GM18508 (cell line): ENCODE measurements around the gene GGCX.
"Not testable (repeated sequence)": the region's sequence is repeated elsewhere in the genome, so short reads cannot be mapped to it uniquely, and the experiment has no call there.

Experiments
- ATAC-seq: cut with Tn5 transposase; IDR thresholded peaks from one replicate; pipeline ENCODE4 v1.9.1; 2021; ENCODE audit warnings: moderate number of reproducible peaks; ENCODE audit not compliant: insufficient read depth, unreplicated experiment

Gene GGCX

DNA sequence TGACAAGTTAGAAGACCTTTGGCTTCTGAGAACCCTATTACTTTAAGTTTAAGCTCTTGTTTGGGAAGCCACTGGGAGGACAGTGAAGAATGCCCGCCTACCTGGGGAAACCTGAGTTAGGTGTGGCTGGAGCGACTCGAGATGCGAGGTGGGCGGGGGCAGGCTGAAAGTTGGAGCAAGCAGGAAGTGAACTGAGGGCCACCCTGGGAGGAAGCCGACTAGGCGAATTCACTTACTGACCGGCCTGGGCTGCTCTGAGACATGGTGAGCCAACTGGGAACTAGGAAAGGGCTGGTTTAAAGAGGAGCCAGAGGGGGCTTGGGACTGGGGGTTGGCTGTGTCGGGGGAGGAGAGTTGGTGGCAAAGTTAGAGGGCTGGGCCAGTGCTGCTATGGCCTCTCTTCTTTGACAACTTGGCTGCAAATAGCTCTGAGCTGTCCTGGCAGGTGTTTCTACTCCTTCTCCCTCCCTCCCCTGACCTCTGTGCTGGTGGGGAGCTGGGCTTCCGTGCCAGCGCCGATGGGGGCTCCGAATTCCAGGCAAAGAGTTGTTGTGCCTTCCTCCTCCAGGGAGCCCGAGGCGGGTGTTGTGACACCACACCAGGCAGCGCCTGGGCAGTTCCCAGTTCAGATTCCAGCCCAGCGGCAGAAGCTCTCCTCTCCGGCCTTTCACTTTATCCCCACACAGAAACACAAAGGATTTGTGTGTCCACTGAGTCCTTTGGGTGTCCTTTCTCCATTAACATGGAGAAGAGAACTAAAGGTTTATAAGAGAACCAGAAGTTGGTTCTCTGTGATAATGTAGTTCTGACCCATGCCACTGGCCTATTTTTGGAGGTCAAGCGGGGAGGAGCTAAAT is 16.3 kb upstream of the GGCX start, which contains the start of gene VAMP8:
Gene VAMP8, plus strand, starts transcription at position 201 of the 857 bp plus-strand sequence. Its CDS starts 61 bp downstream, at position 262.
- no peak for ATAC-seq

DNA sequence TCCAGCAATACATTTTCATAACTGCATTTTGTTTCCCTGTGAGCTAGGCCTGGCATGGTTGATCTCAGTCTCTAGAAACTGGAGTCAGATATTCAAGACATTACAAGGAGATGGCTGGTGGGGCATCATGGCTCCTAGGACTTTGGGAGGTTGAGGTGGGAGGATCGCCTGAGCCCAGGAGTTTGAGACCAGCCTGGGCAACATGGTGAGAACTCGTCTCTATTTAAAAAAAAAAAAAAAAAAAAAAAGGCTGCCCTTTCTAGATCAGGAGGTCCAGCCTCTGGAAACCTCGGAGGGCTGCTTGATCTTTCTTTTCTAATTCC is 15.7 kb upstream of the GGCX start:
- ATAC-seq: no peak

DNA sequence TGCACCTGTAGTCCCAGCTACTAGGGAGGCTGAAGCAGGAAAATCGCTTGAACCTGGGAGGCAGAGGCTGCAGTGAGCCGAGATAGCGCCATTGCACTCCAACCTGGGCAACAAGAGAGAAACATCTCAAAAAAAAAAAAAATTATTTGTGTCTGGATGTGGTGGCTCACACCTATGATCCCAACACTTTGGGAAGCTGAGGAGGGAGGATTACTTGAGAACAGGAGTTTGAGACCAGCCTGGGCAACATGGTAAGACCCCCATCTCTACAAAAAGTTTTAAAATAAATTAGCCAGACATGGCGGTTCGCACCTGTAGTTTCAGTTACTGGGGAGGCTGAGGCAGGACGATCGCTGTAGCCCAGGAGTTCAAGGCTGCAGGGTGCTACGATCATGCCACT is 14.4 kb upstream of the GGCX start:
- no peak for ATAC-seq

DNA sequence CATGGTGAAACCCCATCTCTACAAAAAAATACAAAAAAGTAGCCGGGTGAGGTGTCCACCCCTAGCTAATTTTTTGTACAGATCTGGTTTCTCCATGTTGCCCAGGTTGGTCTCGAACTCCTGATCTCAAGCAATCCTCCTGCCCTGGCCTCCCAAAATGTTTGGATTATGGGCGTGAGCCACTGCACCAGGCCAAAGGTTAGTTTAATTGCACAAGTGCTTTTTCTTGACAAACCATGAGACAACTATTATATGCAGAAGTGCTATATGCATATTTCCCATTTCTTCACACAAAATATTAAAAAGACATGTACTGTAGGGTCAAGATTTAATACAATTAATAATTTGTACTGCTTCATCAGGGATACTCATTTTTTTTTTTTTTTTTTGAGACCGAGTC is 5.0 kb upstream of the GGCX start:
- ATAC-seq: no peak

DNA sequence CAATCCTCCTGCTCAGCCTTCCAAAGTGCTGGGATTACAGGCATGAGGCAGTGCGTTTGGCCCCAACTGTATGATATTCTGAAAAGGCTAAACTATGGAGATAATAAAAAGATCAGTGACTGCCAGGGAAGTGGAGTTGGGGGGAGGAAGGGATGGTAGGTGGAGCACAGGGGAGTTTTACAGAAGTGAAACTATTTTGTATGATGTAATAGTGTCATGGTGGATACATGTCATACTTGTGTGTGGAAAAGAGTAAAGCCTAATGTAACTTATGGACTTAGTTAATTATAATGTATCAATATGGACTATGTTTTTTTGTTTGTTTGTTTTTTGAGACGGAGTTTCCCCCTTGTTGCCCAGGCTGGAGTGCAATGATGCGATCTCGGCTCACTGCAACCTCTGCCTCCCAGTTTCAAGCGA is 2.9 kb upstream of the GGCX start:
- no peak for ATAC-seq

DNA sequence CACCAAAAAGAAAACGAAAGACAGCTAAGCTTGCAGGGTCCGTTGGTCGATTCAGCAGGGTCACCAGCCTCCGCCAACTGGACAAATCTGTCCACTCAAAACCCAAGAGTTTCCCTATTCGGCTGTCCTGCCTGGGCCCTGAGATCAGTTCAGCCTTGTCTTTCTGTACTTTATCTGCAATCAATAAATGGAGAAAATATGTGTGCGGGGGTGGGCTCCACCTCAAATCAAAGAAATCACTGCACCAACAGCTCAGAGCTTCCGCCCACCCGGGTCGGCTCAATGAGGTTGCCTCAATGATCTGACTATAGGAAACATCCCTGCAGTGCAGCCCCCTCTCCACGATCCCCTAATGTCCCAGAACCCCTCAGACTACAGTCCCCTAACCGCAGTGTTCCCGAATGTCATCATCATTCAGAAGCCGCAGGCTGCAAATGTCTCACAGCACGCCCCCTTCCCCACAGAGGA is 447 bp downstream of the GGCX start:
- ATAC-seq: no peak

DNA sequence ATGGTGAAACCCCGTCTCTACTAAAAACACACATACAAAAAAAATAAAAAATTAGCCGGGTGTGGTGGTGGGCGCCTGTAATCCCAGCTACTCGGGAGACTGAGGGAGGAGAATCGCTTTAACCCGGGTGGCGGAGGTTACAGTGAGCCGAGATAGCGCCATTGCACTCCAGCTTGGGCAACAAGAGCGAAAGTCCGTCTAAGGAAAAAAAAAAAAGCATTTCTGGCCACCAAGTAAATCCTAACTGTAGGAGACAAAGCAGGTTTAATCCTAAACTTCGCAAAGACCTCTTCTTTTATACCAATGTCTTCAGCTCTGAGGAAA is 928 bp downstream of the GGCX start:
- not testable (repeated sequence) for ATAC-seq

DNA sequence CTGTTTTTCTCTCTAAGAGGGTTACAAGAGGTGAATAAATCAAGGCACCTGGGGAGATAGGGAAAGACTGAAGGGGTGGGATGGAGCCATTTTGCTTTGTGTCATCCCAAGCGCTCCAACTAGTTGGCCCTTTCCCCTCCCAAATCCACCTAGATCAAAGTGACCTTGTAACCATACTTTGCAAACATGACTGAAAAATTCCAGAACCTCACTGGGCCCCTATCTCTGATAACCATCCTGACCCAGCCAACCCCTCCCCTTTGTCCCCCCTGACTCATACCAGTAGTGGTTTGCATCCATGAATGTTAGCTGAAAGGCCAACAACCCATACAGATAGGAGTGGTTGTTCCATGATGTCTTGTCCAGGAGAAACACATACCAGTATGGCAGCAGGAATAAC is 3.1 kb downstream of the GGCX start:
- no peak for ATAC-seq

DNA sequence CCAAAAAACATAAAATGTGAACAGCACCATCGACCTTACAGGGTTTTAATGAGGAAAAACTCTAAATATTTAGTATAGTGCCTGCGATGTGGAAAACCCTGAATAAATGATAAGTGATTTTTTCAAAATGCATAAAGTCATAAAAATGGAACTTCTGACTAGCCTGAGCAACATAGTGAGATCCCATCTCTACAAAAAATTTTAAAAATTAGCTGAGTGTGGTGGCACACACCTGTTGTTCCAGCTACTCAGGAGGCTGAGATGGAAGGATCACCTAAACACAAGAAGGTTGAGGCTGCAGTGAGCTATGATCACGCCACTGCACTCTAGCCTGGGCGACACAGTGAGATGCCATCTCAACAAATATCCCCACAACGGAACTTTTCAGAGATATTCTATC is 4.2 kb downstream of the GGCX start:
- no peak for ATAC-seq

DNA sequence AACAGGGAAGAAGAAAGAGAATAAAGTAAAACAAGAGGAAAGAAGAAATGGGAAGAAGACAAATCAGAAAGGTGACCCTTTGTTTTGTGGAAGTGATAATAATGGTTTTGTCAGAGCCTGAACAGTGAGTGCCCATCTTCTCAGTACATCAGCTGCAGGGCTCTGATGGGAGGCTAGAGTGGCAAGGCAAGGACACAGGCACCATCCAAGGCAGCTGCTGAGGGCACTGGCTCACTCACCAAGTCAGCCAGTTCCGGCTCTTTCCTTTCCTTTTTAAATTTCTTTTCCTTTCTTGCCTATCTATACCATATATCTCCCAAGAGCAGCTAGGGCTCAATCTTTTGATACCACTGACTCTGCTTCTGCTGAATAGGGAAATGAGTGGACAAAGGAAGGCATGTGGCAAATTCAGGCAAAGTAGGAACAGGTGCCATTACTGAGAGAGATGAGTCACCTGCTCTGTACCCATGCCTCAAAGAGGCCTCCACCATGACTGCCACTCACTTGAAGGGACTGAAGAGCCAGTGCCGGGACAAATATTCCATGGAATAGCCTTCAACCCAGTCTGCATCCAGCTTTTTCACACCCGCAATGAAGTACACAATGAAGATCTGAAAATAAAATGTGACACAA is 6.2 kb downstream of the GGCX start:
- ATAC-seq: no peak

DNA sequence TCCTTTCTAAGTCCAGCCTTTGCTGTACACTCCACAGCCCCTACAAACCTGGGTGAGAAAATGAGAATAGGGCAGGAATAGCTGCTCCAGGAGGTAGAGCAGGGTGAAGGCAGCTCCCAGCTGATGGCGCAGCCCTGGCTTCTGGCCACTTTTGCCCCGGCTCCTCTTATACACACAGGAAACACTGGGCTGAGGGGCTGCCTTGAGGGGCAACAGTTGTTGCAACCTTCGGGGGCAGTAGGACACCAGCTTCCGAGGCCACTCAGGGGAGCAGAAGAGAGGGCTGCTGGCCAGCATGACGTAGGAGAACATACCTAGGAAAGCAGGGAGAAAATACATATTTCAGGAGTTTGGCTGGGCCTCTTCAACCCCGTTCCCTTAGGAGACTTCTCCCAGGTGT is 8.1 kb downstream of the GGCX start:
- ATAC-seq: no peak

DNA sequence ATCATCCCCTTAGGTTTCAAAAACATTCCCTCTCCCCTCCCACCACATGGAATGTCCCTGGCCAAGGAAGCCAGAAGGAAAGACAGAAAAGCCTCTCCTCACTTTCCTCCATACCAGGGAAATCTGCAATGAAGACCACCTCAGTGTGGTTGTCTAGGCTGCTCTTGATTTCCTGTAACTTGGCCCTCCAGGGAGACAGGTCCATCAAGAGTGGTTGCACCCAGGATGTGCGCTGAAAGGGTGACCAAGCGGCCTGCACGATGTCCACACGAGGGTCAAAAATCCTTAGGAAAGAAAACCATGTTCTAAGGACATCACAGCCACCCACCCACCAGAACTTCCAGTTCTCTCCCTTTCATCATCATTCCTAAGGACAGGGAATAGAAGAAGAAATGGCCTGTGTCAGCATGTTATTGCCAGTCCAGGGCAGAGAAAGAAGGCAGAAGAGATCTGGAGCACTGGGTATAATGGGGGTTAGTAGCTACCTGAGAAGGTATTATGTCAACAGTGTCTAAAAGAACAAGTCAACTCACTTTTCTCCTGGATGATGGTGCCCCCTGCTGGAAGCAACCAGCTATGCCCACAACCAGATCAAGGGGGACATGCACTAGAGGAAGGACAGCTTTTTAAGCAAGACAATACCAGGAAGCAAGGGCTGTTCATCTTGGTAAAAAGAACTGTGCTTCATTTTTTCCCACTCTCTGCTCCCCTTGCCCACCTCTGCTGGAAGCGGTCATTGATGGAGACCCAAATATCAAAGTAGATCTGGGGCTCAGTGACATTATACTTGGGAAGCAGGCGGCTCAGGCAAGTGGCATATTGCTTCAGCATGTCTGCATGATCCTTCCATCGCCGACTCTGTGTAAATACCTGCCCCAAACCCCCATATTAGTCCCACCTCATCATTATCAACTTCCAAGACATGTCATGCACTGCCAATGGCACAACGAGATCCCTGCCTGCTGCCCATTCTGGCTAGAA is 9.3 kb downstream of the GGCX start:
- no peak for ATAC-seq

DNA sequence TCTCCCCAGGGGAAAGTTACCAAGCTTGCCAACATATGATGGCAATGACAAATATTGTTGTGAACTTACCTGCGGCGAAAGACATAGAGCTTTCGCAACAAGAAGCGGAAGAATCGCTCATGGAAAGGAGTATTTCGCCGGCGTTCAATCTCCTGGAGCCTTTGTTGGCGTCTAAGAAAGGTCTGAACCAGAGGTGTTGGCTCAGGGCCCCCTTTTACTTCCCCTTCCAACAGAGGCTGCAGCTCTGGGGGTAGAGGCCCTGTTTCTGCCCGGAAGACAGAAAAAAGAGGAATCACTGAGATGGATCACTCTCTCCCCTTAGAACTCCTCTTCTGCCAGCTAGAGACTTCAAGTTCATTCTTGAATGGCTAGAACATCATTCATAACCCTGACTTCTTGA is 10.8 kb downstream of the GGCX start:
- no peak for ATAC-seq

DNA sequence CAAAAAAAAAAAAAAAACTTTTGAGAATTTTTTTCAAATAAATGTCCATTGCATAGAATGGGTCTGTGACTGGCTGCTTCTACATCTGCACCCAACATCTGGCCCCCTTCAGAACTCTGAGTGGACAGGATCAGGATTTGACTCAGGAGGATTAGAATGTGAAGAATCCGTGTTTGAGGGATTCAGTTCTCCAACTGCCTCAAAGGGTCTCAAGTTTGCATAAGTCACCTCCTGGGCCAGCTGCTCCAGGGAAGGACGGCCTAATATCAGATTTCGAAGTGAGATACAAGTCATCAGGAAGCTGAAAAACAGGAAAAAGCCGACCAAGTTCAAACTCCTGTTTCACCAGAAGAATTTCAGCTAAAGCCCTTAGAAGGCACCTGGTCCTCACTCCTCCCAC is 11.5 kb downstream of the GGCX start:
- no peak for ATAC-seq

DNA sequence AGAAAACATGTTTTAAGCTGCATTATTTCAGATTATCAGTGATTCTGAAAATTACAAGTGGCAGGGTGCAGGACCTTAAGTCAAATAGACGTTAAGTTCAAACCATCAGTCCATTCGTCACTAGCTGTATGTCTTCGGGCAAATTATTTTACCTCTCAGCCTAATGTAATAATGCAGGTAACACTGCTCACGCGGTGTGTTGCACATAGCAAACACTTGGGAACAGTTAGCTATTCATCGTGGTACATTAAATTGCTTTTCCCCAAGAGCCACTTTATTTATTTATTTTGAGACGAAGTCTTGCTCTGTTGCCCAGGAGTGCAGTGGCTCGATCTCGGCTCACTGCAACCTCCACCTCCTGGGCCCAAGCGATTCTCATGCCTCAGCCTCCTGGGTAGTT is 12.2 kb downstream of the GGCX start:
- ATAC-seq: no peak

DNA sequence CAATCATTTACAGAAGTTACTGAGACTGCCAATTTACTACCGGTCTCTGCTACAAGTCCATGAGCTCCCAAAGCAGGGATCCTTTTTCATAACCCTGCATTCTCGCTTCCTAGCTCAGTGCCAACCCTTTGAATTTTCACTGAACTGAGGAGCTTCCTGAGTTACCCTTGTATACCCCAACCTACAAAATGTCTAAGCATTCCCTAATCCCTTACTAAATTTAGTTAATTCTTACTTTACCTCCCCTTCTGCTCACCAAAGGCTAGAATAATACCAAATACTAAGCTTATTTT is 12.7 kb downstream of the GGCX start:
- ATAC-seq: no peak

DNA sequence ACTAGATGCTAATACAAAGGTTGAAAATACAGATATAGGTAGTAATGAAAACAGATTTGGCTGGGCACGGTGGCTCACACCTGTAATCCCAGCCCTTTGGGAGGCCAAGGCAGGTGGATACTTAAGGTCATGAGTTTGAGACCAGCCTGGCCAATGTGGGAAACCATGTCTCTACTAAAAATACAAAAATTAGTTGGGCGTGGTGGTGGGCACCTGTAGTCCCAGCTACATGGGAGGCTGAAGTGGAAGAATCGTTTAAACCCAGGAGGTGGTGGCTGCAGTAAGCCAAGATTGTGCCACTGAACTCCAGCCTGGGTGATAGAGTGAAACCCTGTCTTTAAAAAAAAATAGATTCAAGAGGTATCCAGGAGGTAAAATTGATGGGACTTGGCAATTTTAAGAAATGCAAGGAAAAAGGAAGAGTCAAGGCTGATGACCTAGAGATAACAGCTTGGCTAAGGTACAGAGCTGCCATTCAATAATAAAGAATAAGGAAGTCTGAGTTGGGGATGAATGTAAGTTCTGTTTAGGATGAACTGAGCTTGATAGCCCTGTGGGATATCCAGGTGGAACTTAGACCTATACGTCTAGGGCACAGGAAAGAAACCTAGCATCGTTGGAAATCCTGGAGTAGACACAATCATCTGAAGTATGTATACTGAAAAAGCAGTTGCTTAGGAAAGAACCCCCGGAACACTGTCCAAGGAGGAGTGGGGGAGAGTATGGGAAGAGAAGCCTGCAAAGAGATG is 13.3 kb downstream of the GGCX start:
- ATAC-seq: no peak

DNA sequence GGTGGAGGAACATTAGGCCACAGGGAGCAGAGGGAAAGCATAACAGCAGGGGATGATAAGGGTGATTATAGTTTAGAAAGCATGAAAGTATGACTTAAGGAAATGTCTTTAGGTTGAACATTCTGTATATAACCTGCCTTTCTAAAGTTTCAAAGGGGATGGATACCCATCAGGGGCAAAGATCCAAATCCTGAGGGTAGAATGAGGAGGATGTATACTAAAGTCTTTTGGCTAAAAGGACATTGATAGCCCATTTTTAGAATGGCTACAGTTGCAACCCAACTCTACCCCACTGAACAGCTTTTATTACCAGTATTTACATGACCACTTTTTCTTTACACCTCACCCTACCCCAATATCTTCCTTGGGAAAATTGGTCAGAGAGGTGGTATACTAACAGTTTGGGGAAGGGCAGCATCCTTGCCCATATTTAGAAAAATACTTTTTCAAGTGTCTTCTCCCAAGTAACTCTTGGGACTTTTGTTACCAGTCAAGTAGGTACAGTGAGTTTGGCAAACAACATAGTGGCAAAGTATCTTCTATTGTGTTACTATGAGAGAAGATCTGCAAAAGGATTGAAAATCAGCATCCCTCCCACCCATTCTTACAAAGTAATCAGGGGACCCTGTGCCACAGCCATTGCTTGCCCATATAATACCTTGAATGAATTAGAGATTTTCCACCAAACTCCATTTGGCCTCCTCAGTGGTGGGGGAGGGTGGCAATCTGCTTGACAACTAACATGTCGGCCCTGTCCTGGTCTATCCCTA is 14.0 kb downstream of the GGCX start:
- ATAC-seq: no peak

DNA sequence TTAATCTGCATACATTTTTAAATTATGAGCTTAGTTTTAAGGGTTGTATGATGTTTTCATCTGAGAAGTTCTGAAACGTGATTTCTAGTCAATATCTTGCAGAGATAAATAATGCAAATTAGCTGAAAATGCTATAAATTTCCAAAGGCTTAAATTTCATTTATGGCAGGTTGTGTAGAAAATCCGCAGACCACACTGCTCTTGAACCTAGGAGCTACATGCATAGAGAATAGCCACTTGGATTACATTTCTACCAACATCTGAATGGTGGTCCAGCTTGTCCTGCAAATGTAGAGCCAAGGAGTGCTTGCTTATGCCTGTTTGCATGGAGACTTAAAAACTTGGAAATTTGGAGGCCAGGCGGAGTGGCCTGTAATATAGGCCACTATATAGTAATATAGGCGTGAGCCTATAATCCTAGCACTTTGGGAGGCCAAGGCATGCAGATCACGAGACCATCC is 15.5 kb downstream of the GGCX start:
- no peak for ATAC-seq
